Endothelial cell of umbilical vein (primary cell): ENCODE data around the gene IYD. TPM values are rescaled to one million over a fixed set of nuclear protein-coding genes. Genes with fewer than 3 reads are reported as not detected.

Source experiments
- BruUV-seq: library from RNA; stranded (reverse); fragments of 400-500 nt; replicated peaks from 2 replicates; lab custom pipeline; 2021; lab: Mats Ljungman, UMichigan
- CTCF ChIA-PET: fragments of 300-600, 350-600 bp; sonication (Branson Sonifier 250); formaldehyde crosslinking; loops from one replicate; lab custom pipeline; 2021; ENCODE audit warnings: antibody characterized with exemption, inconsistent platforms; lab: Charles Lee
- POLR2A ChIA-PET: fragments of 300-600, 350-600 bp; sonication (Branson Sonifier 250); formaldehyde crosslinking; loops from one replicate; lab custom pipeline; 2021; ENCODE audit warnings: antibody characterized with exemption, inconsistent platforms; lab: Charles Lee
- DNase-seq: peaks from one replicate; pipeline ENCODE4 v3.0.0-alpha.2; 2011; ENCODE audit warnings: low read depth, low spot score
- FAIRE-seq: peaks from 2 replicates; lab custom pipeline; 2011; peaks lifted over from hg19 to GRCh38; lab: Jason Lieb, UNC
- H2AFZ ChIP-seq: 2 replicates; pipeline ENCODE4 v1.6.0; 2012; ENCODE audit warnings: low read depth, low read length, control low read depth, inconsistent platforms
- H3K27ac ChIP-seq: 2 replicates; pipeline ENCODE4 v1.5.1; 2011; ENCODE audit warnings: low read depth, mild to moderate bottlenecking, control low read depth, low read length, moderate library complexity; ENCODE audit not compliant: insufficient read depth
- H3K27me3 ChIP-seq, 2 experiments: 2 replicates each; pipeline versions ENCODE4 v1.6.0 to v1.6.1; 2011; ENCODE audit warnings: low read length in 2 of 2, mixed read lengths in 1 of 2; ENCODE audit not compliant: control insufficient read depth in 2 of 2, insufficient read depth in 2 of 2
- H3K36me3 ChIP-seq, 2 experiments: 2 replicates in 1 of 2; 3 replicates in 1 of 2; pipeline ENCODE4 v1.5.1; 2011; ENCODE audit warnings: low read length in 2 of 2, mild to moderate bottlenecking in 1 of 2, moderate library complexity in 1 of 2; ENCODE audit not compliant: control insufficient read depth in 2 of 2, insufficient read depth in 2 of 2; ENCODE audit errors: extremely low read depth in 1 of 2
- H3K4me1 ChIP-seq: 3 replicates; pipeline ENCODE4 v1.5.1; 2011; ENCODE audit warnings: mild to moderate bottlenecking, low read length; ENCODE audit not compliant: control insufficient read depth, insufficient read depth; ENCODE audit errors: extremely low read depth
- H3K4me2 ChIP-seq: 2 replicates; pipeline ENCODE4 v1.6.1; 2011; ENCODE audit warnings: low read length, control low read depth, mixed read lengths; ENCODE audit not compliant: insufficient read depth
- H3K4me3 ChIP-seq, 3 experiments: fragments of 200-600 bp in 1 of 3; sonication (generic), shearing (Covaris generic) in 1 of 3; replicated peaks in 1 of 3; 2 replicates each; pipeline ENCODE4 v1.5.1; 2011 to 2016; ENCODE audit warnings: control low read depth in 3 of 3, low read length in 3 of 3, mild to moderate bottlenecking in 2 of 3, inconsistent platforms in 1 of 3, low read depth in 1 of 3, moderate library complexity in 1 of 3; ENCODE audit not compliant: insufficient read depth in 1 of 3
- H3K79me2 ChIP-seq: 2 replicates; pipeline ENCODE4 v1.6.0; 2012; ENCODE audit warnings: low read length, inconsistent platforms; ENCODE audit not compliant: control insufficient read depth, insufficient read depth
- H3K9ac ChIP-seq: replicated peaks from 2 replicates; pipeline ENCODE3; 2011; ENCODE audit warnings: low read length, control low read depth; ENCODE audit not compliant: insufficient read depth; ENCODE audit errors: extremely low read depth
- H3K9me1 ChIP-seq: replicated peaks from 3 replicates; pipeline ENCODE4 v1.6.0; 2011; ENCODE audit warnings: mild to moderate bottlenecking, low read length; ENCODE audit not compliant: control insufficient read depth, insufficient read depth; ENCODE audit errors: extremely low read depth
- H3K9me3 ChIP-seq: replicated peaks from 2 replicates; pipeline ENCODE4 v1.5.1; 2012; ENCODE audit warnings: low read length, inconsistent platforms; ENCODE audit not compliant: control insufficient read depth, insufficient read depth
- H4K20me1 ChIP-seq: replicated peaks from 2 replicates; pipeline ENCODE3; 2011; ENCODE audit warnings: mild to moderate bottlenecking, low read length; ENCODE audit not compliant: control insufficient read depth, insufficient read depth; ENCODE audit errors: extremely low read depth
- EZH2 ChIP-seq: IDR thresholded peaks from 2 replicates; pipeline ENCODE4 v1.6.1; 2012; ENCODE audit warnings: borderline replicate concordance, low read depth, mild to moderate bottlenecking, moderate library complexity, low read length, inconsistent platforms; ENCODE audit not compliant: severe bottlenecking
- FOS ChIP-seq: IDR thresholded peaks from 2 replicates; pipeline ENCODE4 v1.6.1; 2011; ENCODE audit warnings: mild to moderate bottlenecking, low read length, moderate library complexity, borderline replicate concordance; ENCODE audit not compliant: insufficient read depth
- GATA2 ChIP-seq: IDR thresholded peaks from 2 replicates; pipeline ENCODE4 v1.7.0; 2011; ENCODE audit warnings: low read depth, mild to moderate bottlenecking, moderate library complexity, mixed read lengths, low read length; ENCODE audit not compliant: insufficient read length, insufficient read depth
- JUN ChIP-seq: IDR thresholded peaks from 2 replicates; pipeline ENCODE4 v1.6.1; 2011; ENCODE audit warnings: borderline replicate concordance, low read depth; ENCODE audit not compliant: insufficient read length, insufficient read depth
- MYC ChIP-seq: IDR thresholded peaks from one replicate; pipeline ENCODE4 v1.6.1; 2011; ENCODE audit warnings: mild to moderate bottlenecking, low read depth, low read length
- POLR2A ChIP-seq: IDR thresholded peaks from 2 replicates; pipeline ENCODE4 v1.6.1; 2012; ENCODE audit warnings: low read depth, mild to moderate bottlenecking, control low read depth, low read length
- POLR2AphosphoS5 ChIP-seq: IDR thresholded peaks from 2 replicates; pipeline ENCODE4 v1.6.1; 2012; ENCODE audit warnings: low read depth, mild to moderate bottlenecking, control low read depth, low read length, moderate library complexity; ENCODE audit not compliant: insufficient read depth
- dilution Hi-C: fragments of 300-500 bp; cut with MboI; formaldehyde crosslinking; loops from one replicate; pipeline ENCODE4 v1.15.0; 2019; ENCODE audit warnings: low sequenced_read_pairs; ENCODE audit not compliant: extremely low pct_ligation_motif_present
- intact Hi-C: fragments of 100-400 bp; cut with micrococcal nuclease; formaldehyde crosslinking; loops from one replicate; pipeline ENCODE4 v1.10.0; 2022
- polyA plus RNA-seq, 4 experiments: library from polyadenylated mRNA; depleted of rRNA in 3 of 4; stranded (reverse) in 3 of 4; unstranded in 1 of 4; fragments of >200 nt; gene quantifications; 2 replicates each; pipeline versions ENCODE4 v1.2.1 to v1.2.3, GENCODE V29; 2011 to 2012; ENCODE audit warnings: missing spikeins in 1 of 4
- total RNA-seq: library from RNA; stranded (reverse); gene quantifications from 2 replicates; pipeline ENCODE4 v1.2.3, GENCODE V29; 2021
- TF ChIP-seq, protein P1 (sequence below), 2 donors: IDR thresholded peaks; 1 replicate in 1 of 2; 2 replicates in 1 of 2; pipeline ENCODE4 v1.5.1; 2011; ENCODE audit warnings: low read length in 2 of 2, mild to moderate bottlenecking in 2 of 2, moderate library complexity in 2 of 2, control low read depth in 1 of 2, inconsistent platforms in 1 of 2, low read depth in 1 of 2; ENCODE audit not compliant: insufficient read depth in 1 of 2; ENCODE audit errors: extremely low read depth in 1 of 2
- TF ChIP-seq, protein P2 (sequence below): IDR thresholded peaks from 2 replicates; pipeline ENCODE4 v1.6.1; 2011; ENCODE audit not compliant: insufficient read depth, insufficient read length

The IYD gene
- total and polyA plus RNA-seq, 2 donors (not counting 3 experiments of a cell fraction or from before 2014, with no cell fraction given) = not detected

DNA sequence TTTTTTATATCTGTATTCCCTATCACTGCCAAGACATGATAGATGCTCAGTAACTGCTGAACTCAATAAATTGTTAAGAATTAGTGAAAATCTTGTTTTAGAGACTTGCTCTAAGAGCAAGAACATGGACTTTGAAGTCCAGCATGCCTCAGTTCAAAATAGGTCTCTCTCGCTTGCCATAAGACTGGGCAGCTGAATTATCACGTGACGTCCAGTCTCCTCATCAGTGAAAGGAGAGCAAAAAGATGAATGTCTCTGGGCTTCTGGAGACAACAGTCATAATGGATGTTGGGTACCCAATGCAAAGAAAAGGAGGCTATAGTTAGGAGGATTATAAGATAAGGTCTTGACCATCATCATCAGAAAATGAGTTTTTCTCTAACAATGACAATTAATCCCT, 82.1 kb downstream of the IYD start:
- intact Hi-C loops (no loop called here), dilution Hi-C loops (no loop called here)
- TF ChIP-seq JUN = no peak
- TF ChIP-seq, protein P1, sequence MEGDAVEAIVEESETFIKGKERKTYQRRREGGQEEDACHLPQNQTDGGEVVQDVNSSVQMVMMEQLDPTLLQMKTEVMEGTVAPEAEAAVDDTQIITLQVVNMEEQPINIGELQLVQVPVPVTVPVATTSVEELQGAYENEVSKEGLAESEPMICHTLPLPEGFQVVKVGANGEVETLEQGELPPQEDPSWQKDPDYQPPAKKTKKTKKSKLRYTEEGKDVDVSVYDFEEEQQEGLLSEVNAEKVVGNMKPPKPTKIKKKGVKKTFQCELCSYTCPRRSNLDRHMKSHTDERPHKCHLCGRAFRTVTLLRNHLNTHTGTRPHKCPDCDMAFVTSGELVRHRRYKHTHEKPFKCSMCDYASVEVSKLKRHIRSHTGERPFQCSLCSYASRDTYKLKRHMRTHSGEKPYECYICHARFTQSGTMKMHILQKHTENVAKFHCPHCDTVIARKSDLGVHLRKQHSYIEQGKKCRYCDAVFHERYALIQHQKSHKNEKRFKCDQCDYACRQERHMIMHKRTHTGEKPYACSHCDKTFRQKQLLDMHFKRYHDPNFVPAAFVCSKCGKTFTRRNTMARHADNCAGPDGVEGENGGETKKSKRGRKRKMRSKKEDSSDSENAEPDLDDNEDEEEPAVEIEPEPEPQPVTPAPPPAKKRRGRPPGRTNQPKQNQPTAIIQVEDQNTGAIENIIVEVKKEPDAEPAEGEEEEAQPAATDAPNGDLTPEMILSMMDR (IDR thresholded peaks at IDR 0.05; ENCODE audit: extremely low read depth in 1 of 2, insufficient read depth in 1 of 2, low read depth in 1 of 2, low read length in 2 of 2) = no peak
- H3K9me3 ChIP-seq = no peaks in the 10 kb centered on the region
- H3K36me3 ChIP-seq = no peaks in the 10 kb centered on the region
- H4K20me1 ChIP-seq = no peaks in the 10 kb centered on the region
- no peak overlapping the region for H3K4me3 ChIP-seq
- ChIA-PET CTCF (interaction anchor here (0.8 kb wide), 1 partner anchor 32 kb away, joined by 4 read pairs; no protein-coding TSS in a partner anchor), POLR2A (no interaction called here)
- no peaks in the 10 kb centered on the region for H3K9me1 ChIP-seq
- peaks cover 11% of the 10 kb centered on the region for H3K4me1 ChIP-seq
- BruUV-seq = no TSS peak
- no peak for DNase-seq
- no peak overlapping the region for H3K4me2 ChIP-seq
- FAIRE-seq = no peak
- no peak overlapping the region for H3K9ac ChIP-seq
- no peaks in the 10 kb centered on the region for H3K79me2 ChIP-seq
- no peak overlapping the region for H3K27ac ChIP-seq
- H2AFZ ChIP-seq = no peak overlapping the region
- H3K27me3 ChIP-seq = peaks cover 0 to 9% of the 10 kb centered on the region in 2 experiments

DNA sequence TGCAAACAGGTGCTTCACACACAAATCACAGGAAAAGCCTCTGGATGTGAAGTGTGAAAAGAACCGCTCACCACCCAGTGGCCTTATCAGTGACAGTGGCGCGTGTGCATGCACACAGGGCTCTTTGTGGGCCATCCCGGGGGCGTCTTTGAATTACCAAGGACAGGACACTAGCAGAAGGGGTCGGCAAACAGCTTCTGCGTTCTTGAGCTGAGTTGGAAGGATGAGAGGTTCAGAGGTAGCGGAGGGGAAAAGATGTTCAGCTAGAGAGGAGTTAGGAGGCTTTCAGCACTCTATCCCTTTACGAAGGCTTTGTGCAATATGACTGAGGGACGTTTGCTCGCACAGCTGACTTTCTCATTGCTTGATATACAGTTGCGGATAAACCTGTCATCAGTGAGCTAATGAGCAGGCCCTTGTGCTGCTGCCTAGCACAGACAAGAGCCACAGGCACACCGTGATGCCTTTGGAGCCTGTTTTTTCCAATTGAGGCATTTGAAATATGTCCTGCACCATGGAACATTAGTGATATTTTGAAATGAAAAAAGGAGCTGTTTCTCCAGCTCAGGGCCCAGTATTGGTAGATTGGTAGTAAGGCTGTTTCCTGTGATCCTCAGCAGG, 83.1 kb downstream of the IYD start:
- Histone ChIP-seq H3K9ac (no peak overlapping the region), H3K27me3 (peaks cover 0 to 3% of the 10 kb centered on the region in 2 experiments), H4K20me1 (no peaks in the 10 kb centered on the region), H2AFZ (no peak overlapping the region), H3K4me2 (no peak overlapping the region), H3K36me3 (no peaks in the 10 kb centered on the region), H3K4me1 (peaks cover 11% of the 10 kb centered on the region), H3K27ac (no peak overlapping the region), H3K79me2 (no peaks in the 10 kb centered on the region), H3K9me1 (no peaks in the 10 kb centered on the region), H3K9me3 (no peaks in the 10 kb centered on the region), H3K4me3 (no peak overlapping the region)
- DNase-seq (no peak), FAIRE-seq (no peak)
- TF ChIP-seq, protein P2, sequence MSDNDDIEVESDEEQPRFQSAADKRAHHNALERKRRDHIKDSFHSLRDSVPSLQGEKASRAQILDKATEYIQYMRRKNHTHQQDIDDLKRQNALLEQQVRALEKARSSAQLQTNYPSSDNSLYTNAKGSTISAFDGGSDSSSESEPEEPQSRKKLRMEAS = no peak
- TF ChIP-seq JUN = no peak
- TF ChIP-seq POLR2A = no peak
- no peak for TF ChIP-seq POLR2AphosphoS5
- TF ChIP-seq EZH2 = no peak
- no peak for TF ChIP-seq FOS
- TF ChIP-seq MYC = no peak
- no peak for TF ChIP-seq GATA2
- TF ChIP-seq, protein P1 (IDR thresholded peaks at IDR 0.05; ENCODE audit: extremely low read depth in 1 of 2, insufficient read depth in 1 of 2, low read depth in 1 of 2, low read length in 2 of 2) = no peak
- intact Hi-C loops = no loop called here
- POLR2A ChIA-PET = no interaction called here
- dilution Hi-C loops = no loop called here
- no TSS peak for BruUV-seq
- CTCF ChIA-PET = interaction anchor here (1.1 kb wide), 1 partner anchor 32 kb away, joined by 3 read pairs; no protein-coding TSS in a partner anchor
